Posterior cingulate gyrus (tissue), 11 donors: ENCODE results near the gene TGFBR3.

ENCODE experiments used
- DNase-seq, 10 donors: peaks; one replicate each; pipeline versions ENCODE4 v3.0.0 to v3.0.0-alpha.2; 2020 to 2021; ENCODE audit warnings: mixed read lengths in 3 of 10
- intact Hi-C: fragments of 100-400 bp; cut with DNase I; formaldehyde crosslinking; loops from one replicate; pipeline ENCODE4 v1.15.1; 2023

The TGFBR3 gene

GRCh38 chr1:91784191-91784590, 101.8 kb downstream of the TGFBR3 start:
- DNase-seq: no peak
- intact Hi-C loops: no loop called here

- no peak for DNase-seq
- intact Hi-C loops: no loop called here
Measured at GRCh38 chr1:91783423-91784170, 102.4 kb downstream of the TGFBR3 start.

- intact Hi-C loops: no loop called here
- no peak for DNase-seq
Measured at GRCh38 chr1:91781901-91782622, 103.9 kb downstream of the TGFBR3 start.

GRCh38 chr1:91781371-91781825, 104.6 kb downstream of the TGFBR3 start:
- peak in 1 of 10 donors; percentile 43 for DNase-seq
- intact Hi-C loops: no loop called here

GRCh38 chr1:91779548-91780021, 106.4 kb downstream of the TGFBR3 start:
- DNase-seq: no peak
- intact Hi-C loops: no loop called here

GRCh38 chr1:91778964-91779363, 107.0 kb downstream of the TGFBR3 start:
- intact Hi-C loops: no loop called here
- DNase-seq: no peak

GRCh38 chr1:91777630-91778300, 108.2 kb downstream of the TGFBR3 start:
- intact Hi-C loops: no loop called here
- no peak for DNase-seq

GRCh38 chr1:91777196-91777595, 108.8 kb downstream of the TGFBR3 start:
- DNase-seq: no peak
- intact Hi-C loops: no loop called here

- intact Hi-C loops: no loop called here
- no peak for DNase-seq
Measured at GRCh38 chr1:91776068-91776794, 109.7 kb downstream of the TGFBR3 start.

GRCh38 chr1:91775227-91775626, 110.7 kb downstream of the TGFBR3 start:
- no peak for DNase-seq
- intact Hi-C loops: no loop called here

GRCh38 chr1:91774520-91775203, 111.3 kb downstream of the TGFBR3 start:
- DNase-seq: no peak
- intact Hi-C loops: no loop called here

- no peak for DNase-seq
- intact Hi-C loops: no loop called here
Measured at GRCh38 chr1:91771717-91772116, 114.2 kb downstream of the TGFBR3 start.

GRCh38 chr1:91770667-91771268, 115.2 kb downstream of the TGFBR3 start:
- DNase-seq: no peak
- intact Hi-C loops: no loop called here

GRCh38 chr1:91769742-91770141, 116.2 kb downstream of the TGFBR3 start:
- DNase-seq: no peak
- intact Hi-C loops: no loop called here

GRCh38 chr1:91768786-91769725, 116.9 kb downstream of the TGFBR3 start:
- intact Hi-C loops: no loop called here
- DNase-seq: no peak

- intact Hi-C loops: no loop called here
- no peak for DNase-seq
Measured at GRCh38 chr1:91768120-91768519, 117.8 kb downstream of the TGFBR3 start.

GRCh38 chr1:91766883-91767282, 119.1 kb downstream of the TGFBR3 start:
- no peak for DNase-seq
- intact Hi-C loops: no loop called here

GRCh38 chr1:91765880-91766443, 120.0 kb downstream of the TGFBR3 start:
- intact Hi-C loops: no loop called here

More at GRCh38 chr1:91765880-91766443, 120.0 kb downstream of the TGFBR3 start:
- DNase-seq: no peak
